AG04449 (cell line): Measurements from ENCODE around the gene ATP2C1.

Experiments
- CTCF ChIA-PET: fragments of 350-600 bp; formaldehyde crosslinking; extraction: SDS; loops from one replicate; lab custom pipeline; 2021; ENCODE audit warnings: antibody characterized with exemption; lab: Yijun Ruan, JAX
- POLR2A ChIA-PET: fragments of 400-600, 350-600 bp; formaldehyde crosslinking; extraction: SDS; loops from one replicate; lab custom pipeline; 2020; ENCODE audit warnings: antibody characterized with exemption, inconsistent platforms; lab: Yijun Ruan, JAX
- DNase-seq: peaks from one replicate; pipeline ENCODE4 v3.0.0-alpha.2; 2010; ENCODE audit warnings: low read depth, low spot score
- H3K4me3 ChIP-seq: 2 replicates; pipeline ENCODE4 v1.5.1; 2011; ENCODE audit warnings: low read depth, mild to moderate bottlenecking, control low read depth, low read length
- TF ChIP-seq, protein P1 (sequence below): IDR thresholded peaks from one replicate; pipeline ENCODE4 v1.5.1; 2011; ENCODE audit warnings: mild to moderate bottlenecking, moderate library complexity, low read length, control low read depth, inconsistent platforms; ENCODE audit not compliant: insufficient read depth; ENCODE audit errors: missing control alignments

ATP2C1 gene

DNA sequence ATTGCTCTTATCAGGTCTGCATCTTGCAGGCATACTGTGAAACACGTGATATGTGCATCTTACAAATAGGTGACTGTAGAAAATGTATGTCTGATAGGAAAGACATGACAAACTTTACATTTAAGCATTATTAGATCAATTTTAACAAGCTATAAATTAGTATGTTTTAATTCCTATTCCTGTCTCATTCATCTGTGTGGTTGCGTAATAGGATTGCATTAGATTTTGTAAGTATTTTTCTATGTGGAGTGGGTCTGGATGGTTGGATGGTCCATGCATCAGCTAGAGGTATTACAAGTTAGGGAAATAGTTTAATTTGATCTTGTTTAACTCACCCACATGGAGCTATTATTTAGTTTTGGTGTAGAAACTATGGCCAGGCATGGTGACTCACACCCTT is 113.9 kb downstream of the ATP2C1 start:
- DNase-seq: no peak
- ChIA-PET CTCF (interaction anchor here (0.9 to 1.5 kb wide), 2 partner anchors 11 to 12 kb away, joined by 3 to 4 read pairs; no protein-coding TSS in a partner anchor), POLR2A (no interaction called here)
- no peak overlapping the region for H3K4me3 ChIP-seq
- TF ChIP-seq, protein P1, sequence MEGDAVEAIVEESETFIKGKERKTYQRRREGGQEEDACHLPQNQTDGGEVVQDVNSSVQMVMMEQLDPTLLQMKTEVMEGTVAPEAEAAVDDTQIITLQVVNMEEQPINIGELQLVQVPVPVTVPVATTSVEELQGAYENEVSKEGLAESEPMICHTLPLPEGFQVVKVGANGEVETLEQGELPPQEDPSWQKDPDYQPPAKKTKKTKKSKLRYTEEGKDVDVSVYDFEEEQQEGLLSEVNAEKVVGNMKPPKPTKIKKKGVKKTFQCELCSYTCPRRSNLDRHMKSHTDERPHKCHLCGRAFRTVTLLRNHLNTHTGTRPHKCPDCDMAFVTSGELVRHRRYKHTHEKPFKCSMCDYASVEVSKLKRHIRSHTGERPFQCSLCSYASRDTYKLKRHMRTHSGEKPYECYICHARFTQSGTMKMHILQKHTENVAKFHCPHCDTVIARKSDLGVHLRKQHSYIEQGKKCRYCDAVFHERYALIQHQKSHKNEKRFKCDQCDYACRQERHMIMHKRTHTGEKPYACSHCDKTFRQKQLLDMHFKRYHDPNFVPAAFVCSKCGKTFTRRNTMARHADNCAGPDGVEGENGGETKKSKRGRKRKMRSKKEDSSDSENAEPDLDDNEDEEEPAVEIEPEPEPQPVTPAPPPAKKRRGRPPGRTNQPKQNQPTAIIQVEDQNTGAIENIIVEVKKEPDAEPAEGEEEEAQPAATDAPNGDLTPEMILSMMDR: no peak

DNA sequence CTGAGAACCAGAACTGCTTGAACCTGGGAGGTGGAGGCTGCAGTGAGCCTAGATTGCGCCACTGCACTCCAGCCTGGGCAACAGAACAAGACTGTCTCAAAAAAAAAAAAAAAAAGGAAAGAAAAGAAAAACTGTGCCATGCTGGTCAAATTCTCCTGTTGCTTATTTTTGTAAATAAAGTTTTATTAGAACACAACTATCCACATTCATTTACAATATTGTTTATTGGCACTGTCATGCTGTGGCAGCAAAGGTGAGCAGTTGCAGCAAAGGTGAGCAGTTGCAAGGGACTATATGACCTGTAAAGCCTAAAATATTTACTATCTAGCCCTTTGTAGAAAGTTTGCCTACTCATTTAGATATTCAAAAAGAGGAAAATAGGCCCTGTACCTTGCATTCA is 114.4 kb downstream of the ATP2C1 start:
- ChIA-PET POLR2A (no interaction called here), CTCF (interaction anchor here (1.2 to 1.5 kb wide), 2 partner anchors 11 kb away, joined by 3 to 4 read pairs; no protein-coding TSS in a partner anchor)
- no peak for DNase-seq
- TF ChIP-seq, protein P1: no peak
- H3K4me3 ChIP-seq: no peak overlapping the region

DNA sequence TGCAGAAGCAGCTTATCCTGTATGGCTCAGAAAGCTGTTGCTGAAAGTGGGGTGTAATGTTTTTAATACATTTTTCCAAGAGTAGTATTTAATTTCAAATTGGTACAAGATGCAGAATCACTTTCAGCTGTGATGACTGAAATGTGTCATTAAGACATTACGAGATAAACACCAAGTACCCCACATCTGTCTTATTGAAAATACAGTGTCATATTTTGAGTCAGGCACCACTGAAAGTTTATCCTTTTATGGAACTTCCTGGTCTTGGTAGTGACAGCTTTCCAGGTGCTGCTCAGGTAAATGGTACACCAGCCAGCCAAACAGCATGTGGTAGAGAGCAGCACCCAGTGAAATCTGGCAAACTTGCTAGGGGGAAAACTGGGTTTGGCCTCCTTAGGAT is 115.8 kb downstream of the ATP2C1 start:
- no peak for DNase-seq

DNA sequence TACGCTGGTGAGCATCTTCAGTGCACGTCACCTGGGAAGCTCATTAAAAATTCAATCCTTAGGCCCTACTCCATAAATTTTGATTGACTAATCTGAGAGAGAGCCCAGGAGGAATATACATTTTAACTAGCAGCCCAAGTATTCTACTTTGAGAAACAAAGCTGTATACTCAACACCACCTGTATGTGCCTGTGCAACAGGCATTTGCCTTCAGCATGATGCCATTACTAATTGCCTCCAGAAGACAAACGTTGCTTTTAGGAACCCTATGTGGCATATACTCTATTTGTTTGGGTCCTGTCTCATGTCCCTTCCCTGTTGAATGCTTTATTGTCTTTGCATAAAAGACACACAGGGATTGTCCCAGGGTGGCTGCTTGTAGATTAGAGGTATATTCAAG is 125.1 kb downstream of the ATP2C1 start:
- CTCF ChIA-PET: interaction anchor here (1.0 to 2.4 kb wide), 4 partner anchors 10 to 125 kb away, joined by 3 to 9 read pairs (median 4); partner anchors contain the start of gene ATP2C1
- TF ChIP-seq, protein P1: no peak
- no peak for DNase-seq
- no peak overlapping the region for H3K4me3 ChIP-seq
- POLR2A ChIA-PET: no interaction called here

More for the DNA sequence above, 115.8 kb downstream of the ATP2C1 start:
- POLR2A ChIA-PET: no interaction called here
- TF ChIP-seq, protein P1: no peak
- CTCF ChIA-PET: interaction anchor here (1.2 kb wide), 1 partner anchor 10 kb away, joined by 3 read pairs; no protein-coding TSS in a partner anchor
- H3K4me3 ChIP-seq: no peak overlapping the region

DNA sequence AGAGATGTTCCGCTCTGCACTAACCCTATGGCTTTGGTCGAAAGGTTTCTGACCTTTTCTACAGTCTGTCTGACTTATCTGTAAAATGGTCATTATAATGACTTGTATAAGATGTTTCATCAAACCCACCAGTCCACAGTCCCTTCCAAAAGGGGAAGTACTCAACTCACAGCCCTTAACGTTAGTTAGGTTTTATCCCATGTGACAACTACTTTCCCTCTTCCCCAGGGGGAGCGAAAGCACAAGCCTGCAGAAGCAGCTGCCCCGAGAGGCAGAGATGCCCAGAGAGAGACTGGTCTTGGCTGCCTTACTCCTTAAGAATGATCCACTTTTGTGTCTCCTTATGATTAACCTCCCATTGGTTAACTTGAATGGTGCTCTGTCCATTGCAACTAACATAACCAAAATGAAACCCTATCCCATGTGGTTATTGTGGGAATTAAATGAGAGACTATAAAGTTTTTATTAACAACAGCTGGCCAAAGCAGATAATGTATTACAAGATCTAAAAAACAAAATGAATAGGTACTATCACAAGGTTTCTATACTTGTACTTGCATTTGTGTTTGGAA is 126.3 kb downstream of the ATP2C1 start:
- POLR2A ChIA-PET: no interaction called here
- CTCF ChIA-PET: interaction anchor here (1.4 to 2.4 kb wide), 3 partner anchors 11 to 14 kb away, joined by 3 to 9 read pairs (median 4); no protein-coding TSS in a partner anchor
- no peak for DNase-seq
- TF ChIP-seq, protein P1: no peak
- H3K4me3 ChIP-seq: no peak overlapping the region

DNA sequence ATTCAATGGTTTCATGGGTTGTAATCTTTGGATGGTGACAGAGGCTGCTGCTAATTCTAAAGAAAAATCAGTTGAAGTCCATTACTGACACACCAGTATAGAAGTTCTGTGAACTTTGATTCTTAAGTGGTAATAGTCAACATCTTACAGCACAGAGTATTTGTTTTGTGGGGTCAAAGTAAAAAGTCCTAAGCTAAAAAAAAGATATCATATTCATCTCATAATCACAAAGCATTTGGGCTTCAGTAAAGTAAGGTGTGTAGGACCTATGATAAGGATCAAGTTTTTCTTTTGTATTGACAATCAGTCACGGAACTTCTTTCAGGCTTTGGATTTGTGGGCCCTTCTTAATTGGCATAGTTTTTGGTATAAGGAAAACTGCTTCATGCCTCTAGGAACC is 131.7 kb downstream of the ATP2C1 start:
- ChIA-PET POLR2A (interaction anchor here (1.4 kb wide), 1 partner anchor 132 kb away, joined by 9 read pairs; the partner anchor contains the start of gene ATP2C1), CTCF (interaction anchor here (1.3 to 1.6 kb wide), 2 partner anchors 10 to 12 kb away, joined by 3 to 8 read pairs; no protein-coding TSS in a partner anchor)
- TF ChIP-seq, protein P1: no peak
- peak overlapping the region; percentile 87 for H3K4me3 ChIP-seq
- DNase-seq: no peak
